OCI-LY3 (cell line): ENCODE data around the gene CEP250.

ENCODE experiments used
- CTCF ChIP-seq: fragments of 200-600, 300-600 bp; sonication (generic); IDR thresholded peaks from 2 replicates; pipeline ENCODE4 v1.5.1; 2014; ENCODE audit warnings: antibody characterized with exemption, low read length, low read depth
- EZH2phosphoT487 ChIP-seq: fragments of 200-600 bp; shearing (Covaris generic); IDR thresholded peaks from 2 replicates; pipeline ENCODE4 v1.6.1; 2018; ENCODE audit warnings: antibody characterized with exemption, mixed run types, low read depth

GRCh38 chr20:35503841-35504561 is 48.6 kb downstream of the CEP250 start:
- TF ChIP-seq CTCF: no peak
- TF ChIP-seq EZH2phosphoT487: no peak
